GM12878 (cell line): ENCODE results near the gene KCTD16.

ENCODE experiments used
- ASH2L ChIP-seq: fragments of 300-600, 200-600 bp; sonication (generic); IDR thresholded peaks from 2 replicates; pipeline ENCODE4 v1.6.1; 2017; ENCODE audit warnings: low read depth, mild to moderate bottlenecking, borderline replicate concordance
- CTCF ChIP-seq, 3 experiments: IDR thresholded peaks in 2 of 3; conservative IDR thresholded peaks in 1 of 3; 2 replicates each; pipeline ENCODE4 v1.5.1; 2011; ENCODE audit warnings: low read depth in 3 of 3, low read length in 3 of 3, mild to moderate bottlenecking in 3 of 3, control low read depth in 2 of 3, moderate library complexity in 2 of 3, inconsistent platforms in 1 of 3, mixed read lengths in 1 of 3; ENCODE audit not compliant: control insufficient read depth in 2 of 3, insufficient read depth in 1 of 3; ENCODE audit errors: extremely low read depth in 1 of 3
- POLR2A ChIP-seq: IDR thresholded peaks from 2 replicates; pipeline ENCODE4 v1.6.1; 2011; ENCODE audit warnings: low read depth, mild to moderate bottlenecking, low read length
- POLR2AphosphoS5 ChIP-seq: IDR thresholded peaks from 2 replicates; pipeline ENCODE4 v1.6.1; 2011; ENCODE audit warnings: mild to moderate bottlenecking, low read length, inconsistent platforms
- SP1 ChIP-seq: IDR thresholded peaks from one replicate; pipeline ENCODE4 v1.6.1; 2011; ENCODE audit warnings: low read depth, low read length
- TBL1XR1 ChIP-seq: IDR thresholded peaks from 2 replicates; pipeline ENCODE4 v1.6.1; 2012; ENCODE audit warnings: low read depth, low read length, improper control_type of control experiment
- USF2 ChIP-seq: IDR thresholded peaks from 2 replicates; pipeline ENCODE4 v1.6.1; 2011; ENCODE audit warnings: low read depth, low read length, improper control_type of control experiment, borderline replicate concordance
- TF ChIP-seq, protein P1 (sequence below): IDR thresholded peaks from 2 replicates; pipeline ENCODE4 v1.6.1; 2012; ENCODE audit warnings: mild to moderate bottlenecking, low read depth, low read length

DNA sequence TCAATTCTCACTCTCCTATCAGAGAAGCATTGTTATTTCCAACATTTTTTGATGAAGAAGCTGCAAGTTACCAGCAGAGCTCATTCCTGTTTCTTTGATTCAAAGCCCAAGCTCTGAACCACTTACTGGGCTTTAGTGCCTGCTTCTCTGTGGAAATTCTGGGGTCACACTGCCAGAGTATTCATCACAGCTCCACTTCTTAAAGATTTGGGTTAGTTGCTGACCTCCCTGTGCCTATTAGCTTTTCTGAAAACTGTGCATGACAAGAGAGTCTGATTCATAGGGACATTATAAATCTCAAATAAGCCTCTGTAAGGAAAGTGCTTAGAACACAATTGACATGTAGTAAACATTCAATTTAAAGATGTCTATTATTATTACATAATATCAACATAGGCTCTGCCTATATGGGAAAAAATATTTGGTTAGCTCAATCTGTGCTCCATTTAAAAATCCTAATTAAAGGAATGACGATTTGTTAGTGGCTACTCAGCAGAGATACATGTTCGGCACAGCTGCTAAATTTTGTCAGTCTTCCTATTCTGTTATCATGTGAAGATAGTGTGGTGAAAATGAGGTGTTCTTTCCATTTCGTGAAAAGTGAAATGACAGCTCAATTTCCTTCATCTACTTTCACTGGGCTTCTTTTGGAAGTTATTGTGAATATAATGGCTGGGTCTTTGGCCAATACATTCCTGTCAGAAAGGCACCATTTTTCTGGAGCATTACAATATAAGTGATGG lies 293.0 kb downstream of the KCTD16 start:
- no peak for TF ChIP-seq CTCF (IDR thresholded peaks at IDR 0.05 in 2 of 3, conservative IDR thresholded peaks at IDR 0.05 in 1 of 3; ENCODE audit: control insufficient read depth in 2 of 3, extremely low read depth in 1 of 3, insufficient read depth in 1 of 3, low read depth in 3 of 3, low read length in 3 of 3)
- TF ChIP-seq POLR2A, result no peak
- TF ChIP-seq, protein P1, sequence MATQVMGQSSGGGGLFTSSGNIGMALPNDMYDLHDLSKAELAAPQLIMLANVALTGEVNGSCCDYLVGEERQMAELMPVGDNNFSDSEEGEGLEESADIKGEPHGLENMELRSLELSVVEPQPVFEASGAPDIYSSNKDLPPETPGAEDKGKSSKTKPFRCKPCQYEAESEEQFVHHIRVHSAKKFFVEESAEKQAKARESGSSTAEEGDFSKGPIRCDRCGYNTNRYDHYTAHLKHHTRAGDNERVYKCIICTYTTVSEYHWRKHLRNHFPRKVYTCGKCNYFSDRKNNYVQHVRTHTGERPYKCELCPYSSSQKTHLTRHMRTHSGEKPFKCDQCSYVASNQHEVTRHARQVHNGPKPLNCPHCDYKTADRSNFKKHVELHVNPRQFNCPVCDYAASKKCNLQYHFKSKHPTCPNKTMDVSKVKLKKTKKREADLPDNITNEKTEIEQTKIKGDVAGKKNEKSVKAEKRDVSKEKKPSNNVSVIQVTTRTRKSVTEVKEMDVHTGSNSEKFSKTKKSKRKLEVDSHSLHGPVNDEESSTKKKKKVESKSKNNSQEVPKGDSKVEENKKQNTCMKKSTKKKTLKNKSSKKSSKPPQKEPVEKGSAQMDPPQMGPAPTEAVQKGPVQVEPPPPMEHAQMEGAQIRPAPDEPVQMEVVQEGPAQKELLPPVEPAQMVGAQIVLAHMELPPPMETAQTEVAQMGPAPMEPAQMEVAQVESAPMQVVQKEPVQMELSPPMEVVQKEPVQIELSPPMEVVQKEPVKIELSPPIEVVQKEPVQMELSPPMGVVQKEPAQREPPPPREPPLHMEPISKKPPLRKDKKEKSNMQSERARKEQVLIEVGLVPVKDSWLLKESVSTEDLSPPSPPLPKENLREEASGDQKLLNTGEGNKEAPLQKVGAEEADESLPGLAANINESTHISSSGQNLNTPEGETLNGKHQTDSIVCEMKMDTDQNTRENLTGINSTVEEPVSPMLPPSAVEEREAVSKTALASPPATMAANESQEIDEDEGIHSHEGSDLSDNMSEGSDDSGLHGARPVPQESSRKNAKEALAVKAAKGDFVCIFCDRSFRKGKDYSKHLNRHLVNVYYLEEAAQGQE, result no peak
- no peak for TF ChIP-seq SP1
- no peak for TF ChIP-seq TBL1XR1
- no peak for TF ChIP-seq ASH2L
- TF ChIP-seq USF2, result no peak
- TF ChIP-seq POLR2AphosphoS5, result no peak
